Measurements from ENCODE around the gene GPR37L1. TPM values are rescaled to one million over a fixed set of nuclear protein-coding genes. Genes with fewer than 3 reads are reported as not detected.
"Not testable (repeated sequence)": the region's sequence is repeated elsewhere in the genome, so short reads cannot be mapped to it uniquely, and the experiment has no call there.

The GPR37L1 gene
- total RNA-seq, 2 experiments from 2014 or later = not detected

- Mint-ChIP-seq H3K36me3 (ENCODE audit: low read depth) (peaks cover 7% of the 10 kb centered on the region), H3K9me3 (no peaks in the 10 kb centered on the region), H3K4me1 (ENCODE audit: low read depth) (no peaks in the 10 kb centered on the region), H3K4me3 (no peak overlapping the region), H3K27me3 (ENCODE audit: low read depth) (peaks cover 4% of the 10 kb centered on the region), H3K27ac (no peak overlapping the region)
- intact Hi-C loops (cut with micrococcal nuclease) = no loop called here
- DNase-seq = no peak
- CTCF ChIA-PET = interaction anchor here (0.6 to 1.5 kb wide), 5 partner anchors 9 to 131 kb away, joined by 3 to 5 read pairs (median 3); no protein-coding TSS in a partner anchor
Observed at GRCh38 chr1:202130816-202131522, 8.3 kb downstream of the GPR37L1 start.

GRCh38 chr1:202131956-202132821 is 9.5 kb downstream of the GPR37L1 start:
- H3K9me3 Mint-ChIP-seq = no peaks in the 10 kb centered on the region
- H3K27ac Mint-ChIP-seq = no peak overlapping the region
- DNase-seq = no peak
- H3K4me1 Mint-ChIP-seq (ENCODE audit: low read depth) = no peaks in the 10 kb centered on the region
- H3K36me3 Mint-ChIP-seq (ENCODE audit: low read depth) = peaks cover 7% of the 10 kb centered on the region
- no peaks in the 10 kb centered on the region for H3K27me3 Mint-ChIP-seq (ENCODE audit: low read depth)
- CTCF ChIA-PET = interaction anchor here (0.8 to 4.9 kb wide), 4 partner anchors 103 to 132 kb away, joined by 3 to 33 read pairs (median 4); no protein-coding TSS in a partner anchor
- intact Hi-C loops (cut with micrococcal nuclease) = no loop called here
- H3K4me3 Mint-ChIP-seq = no peak overlapping the region

DNA sequence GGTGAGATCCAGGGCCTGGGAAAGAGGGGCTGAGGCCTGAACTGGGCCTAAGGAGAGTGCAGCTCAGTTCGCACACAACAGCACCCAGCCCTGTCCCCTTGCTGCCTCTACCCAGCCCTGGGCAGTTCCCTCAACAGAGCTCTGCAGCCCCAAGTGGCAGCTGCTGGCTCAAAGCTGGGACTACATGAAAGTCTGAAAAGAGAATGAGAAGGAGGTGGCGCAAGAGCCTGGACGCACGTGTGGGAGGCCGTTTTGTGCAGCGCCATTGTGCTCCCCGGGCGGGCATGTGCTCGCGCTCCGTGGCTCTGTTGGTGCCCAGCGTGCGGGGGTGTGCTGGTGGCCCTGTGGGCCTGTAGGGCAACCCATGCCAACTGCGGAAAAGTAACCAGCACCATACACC is 10.3 kb downstream of the GPR37L1 start:
- Mint-ChIP-seq H3K9me3 (no peaks in the 10 kb centered on the region), H3K4me3 (no peak overlapping the region), H3K36me3 (ENCODE audit: low read depth) (peaks cover 7% of the 10 kb centered on the region), H3K27ac (no peak overlapping the region), H3K4me1 (ENCODE audit: low read depth) (no peaks in the 10 kb centered on the region), H3K27me3 (ENCODE audit: low read depth) (no peaks in the 10 kb centered on the region)
- DNase-seq = no peak
- CTCF ChIA-PET = interaction anchor here (0.9 to 4.9 kb wide), 4 partner anchors 22 to 237 kb away, joined by 3 to 33 read pairs (median 4); no protein-coding TSS in a partner anchor
- intact Hi-C loops (cut with micrococcal nuclease) = no loop called here

DNA sequence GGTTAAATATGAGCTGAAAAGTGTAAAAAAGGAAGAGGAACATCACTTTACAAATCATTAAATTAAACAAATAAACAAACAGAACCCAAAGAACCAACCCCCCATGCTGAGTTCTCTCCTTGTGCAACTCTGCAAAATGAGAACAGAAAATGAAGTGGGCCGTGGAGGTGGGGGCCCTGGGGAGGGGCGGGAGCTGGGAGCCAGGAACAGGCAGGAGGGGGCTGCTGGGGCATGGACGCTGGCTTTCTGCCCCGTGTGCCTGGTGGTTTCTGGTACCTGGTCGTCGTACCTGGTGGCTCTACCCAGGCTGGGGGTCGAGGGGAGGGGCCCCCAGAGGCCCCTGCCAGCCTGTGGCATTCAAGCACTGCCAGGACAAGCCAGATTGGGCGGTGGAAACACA is 10.8 kb downstream of the GPR37L1 start:
- Mint-ChIP-seq H3K27ac (no peak overlapping the region), H3K36me3 (ENCODE audit: low read depth) (peaks cover 7% of the 10 kb centered on the region), H3K27me3 (ENCODE audit: low read depth) (no peaks in the 10 kb centered on the region), H3K9me3 (no peaks in the 10 kb centered on the region), H3K4me3 (no peak overlapping the region), H3K4me1 (ENCODE audit: low read depth) (no peaks in the 10 kb centered on the region)
- intact Hi-C loops (cut with micrococcal nuclease) = no loop called here
- DNase-seq = no peak
- CTCF ChIA-PET = interaction anchor here (1.0 to 4.9 kb wide), 3 partner anchors 22 to 238 kb away, joined by 3 to 33 read pairs (median 5); no protein-coding TSS in a partner anchor

- no peaks in the 10 kb centered on the region for H3K9me3 Mint-ChIP-seq
- CTCF ChIA-PET = interaction anchor here (0.9 to 4.9 kb wide), 11 partner anchors 9 to 238 kb away, joined by 3 to 33 read pairs (median 5); partner anchors contain the start of genes ARL8A and PTPN7
- no peaks in the 10 kb centered on the region for H3K4me1 Mint-ChIP-seq (ENCODE audit: low read depth)
- DNase-seq = no peak
- peaks cover 7% of the 10 kb centered on the region for H3K36me3 Mint-ChIP-seq (ENCODE audit: low read depth)
- H3K27ac Mint-ChIP-seq = no peak overlapping the region
- no peaks in the 10 kb centered on the region for H3K27me3 Mint-ChIP-seq (ENCODE audit: low read depth)
- intact Hi-C loops (cut with micrococcal nuclease) = loop anchor here (2.0 kb wide), 1 partner anchor 135 kb away; no protein-coding TSS in a partner anchor
- no peak overlapping the region for H3K4me3 Mint-ChIP-seq
Observed at GRCh38 chr1:202133989-202134388, 11.3 kb downstream of the GPR37L1 start.

GRCh38 chr1:202134645-202135172 is 12.0 kb downstream of the GPR37L1 start:
- Mint-ChIP-seq H3K27me3 (ENCODE audit: low read depth) (no peaks in the 10 kb centered on the region), H3K27ac (no peak overlapping the region), H3K4me1 (ENCODE audit: low read depth) (no peaks in the 10 kb centered on the region), H3K36me3 (ENCODE audit: low read depth) (peaks cover 7% of the 10 kb centered on the region), H3K4me3 (no peak overlapping the region), H3K9me3 (no peaks in the 10 kb centered on the region)
- intact Hi-C loops (cut with micrococcal nuclease) = loop anchor here (1.0 to 2.0 kb wide), 3 partner anchors 125 to 238 kb away; no protein-coding TSS in a partner anchor
- CTCF ChIA-PET = interaction anchor here (0.7 to 4.9 kb wide), 25 partner anchors 9 to 745 kb away, joined by 3 to 33 read pairs (median 5); partner anchors contain the start of genes ARL8A, ELF3, GPR37L1 and PTPN7
- no peak for DNase-seq

DNA sequence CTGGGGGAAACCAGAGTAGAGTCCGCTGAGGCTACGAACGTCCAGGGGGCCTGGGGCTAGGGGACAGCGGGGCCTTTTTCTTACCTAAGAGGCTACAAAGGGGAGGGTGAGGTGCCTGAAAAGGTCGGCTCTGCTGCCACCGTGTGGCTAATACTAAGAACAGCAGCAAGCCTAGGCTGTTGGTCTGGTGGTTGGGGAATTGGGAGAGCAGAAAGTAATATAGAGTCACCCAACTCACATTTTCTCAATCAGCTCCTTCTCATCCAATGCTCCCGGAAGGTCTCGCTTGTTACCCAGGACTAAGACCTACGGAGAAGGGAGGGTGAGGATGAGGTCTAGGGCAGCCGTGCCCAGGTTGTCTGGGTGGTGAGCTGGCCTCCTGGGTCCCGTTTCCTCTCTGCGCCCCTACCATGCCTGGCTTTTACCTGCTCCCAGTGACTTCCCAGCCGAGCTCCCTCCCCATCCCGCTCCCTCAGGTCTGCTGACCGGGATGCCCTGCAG is 12.6 kb downstream of the GPR37L1 start:
- Mint-ChIP-seq H3K27ac (no peak overlapping the region), H3K36me3 (ENCODE audit: low read depth) (peaks cover 7% of the 10 kb centered on the region), H3K4me3 (no peak overlapping the region), H3K9me3 (no peaks in the 10 kb centered on the region), H3K27me3 (ENCODE audit: low read depth) (no peaks in the 10 kb centered on the region), H3K4me1 (ENCODE audit: low read depth) (no peaks in the 10 kb centered on the region)
- peak; percentile 61 for DNase-seq
- CTCF ChIA-PET = interaction anchor here (0.5 to 4.9 kb wide), 35 partner anchors 8 to 746 kb away, joined by 3 to 33 read pairs (median 4); partner anchors contain the start of genes ARL8A, ELF3, GPR37L1 and PTPN7
- intact Hi-C loops (cut with micrococcal nuclease) = loop anchor here (1.0 to 2.0 kb wide), 3 partner anchors 126 to 239 kb away; no protein-coding TSS in a partner anchor

GRCh38 chr1:202140833-202141232 is 18.1 kb downstream of the GPR37L1 start:
- peaks cover 23% of the 10 kb centered on the region for H3K4me1 Mint-ChIP-seq (ENCODE audit: low read depth)
- no peak overlapping the region for H3K4me3 Mint-ChIP-seq
- CTCF ChIA-PET = interaction anchor here (0.7 to 1.8 kb wide), 2 partner anchors 10 to 141 kb away, joined by 3 to 5 read pairs; no protein-coding TSS in a partner anchor
- H3K36me3 Mint-ChIP-seq (ENCODE audit: low read depth) = peaks cover 4% of the 10 kb centered on the region
- no peak for DNase-seq
- intact Hi-C loops (cut with micrococcal nuclease) = no loop called here
- no peaks in the 10 kb centered on the region for H3K27me3 Mint-ChIP-seq (ENCODE audit: low read depth)
- H3K9me3 Mint-ChIP-seq = no peaks in the 10 kb centered on the region
- no peak overlapping the region for H3K27ac Mint-ChIP-seq

DNA sequence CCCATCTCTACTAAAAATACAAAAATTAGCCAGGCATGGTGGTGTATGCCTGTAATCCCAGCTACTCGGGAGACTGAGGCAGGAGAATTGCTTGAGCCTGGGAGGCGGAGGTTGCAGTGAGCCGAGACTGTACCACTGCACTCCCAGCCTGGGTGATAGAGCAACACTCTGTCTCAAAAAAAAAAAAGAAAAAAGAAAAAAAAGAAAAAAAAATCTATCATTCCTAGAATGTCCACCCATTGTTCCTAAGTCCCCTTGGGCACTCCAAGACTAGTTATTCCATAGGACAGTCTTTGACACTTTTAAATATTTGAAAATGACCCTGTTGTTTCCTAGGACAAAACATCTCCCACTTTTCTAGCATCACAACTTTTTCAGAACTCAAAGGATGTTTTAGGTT is 18.8 kb downstream of the GPR37L1 start:
- CTCF ChIA-PET; H3K27ac Mint-ChIP-seq; H3K36me3 Mint-ChIP-seq (ENCODE audit: low read depth); H3K4me3 Mint-ChIP-seq; intact Hi-C loops (cut with micrococcal nuclease); H3K27me3 Mint-ChIP-seq (ENCODE audit: low read depth); H3K9me3 Mint-ChIP-seq; DNase-seq: not testable (repeated sequence)
- peaks cover 23% of the 10 kb centered on the region for H3K4me1 Mint-ChIP-seq (ENCODE audit: low read depth)

DNA sequence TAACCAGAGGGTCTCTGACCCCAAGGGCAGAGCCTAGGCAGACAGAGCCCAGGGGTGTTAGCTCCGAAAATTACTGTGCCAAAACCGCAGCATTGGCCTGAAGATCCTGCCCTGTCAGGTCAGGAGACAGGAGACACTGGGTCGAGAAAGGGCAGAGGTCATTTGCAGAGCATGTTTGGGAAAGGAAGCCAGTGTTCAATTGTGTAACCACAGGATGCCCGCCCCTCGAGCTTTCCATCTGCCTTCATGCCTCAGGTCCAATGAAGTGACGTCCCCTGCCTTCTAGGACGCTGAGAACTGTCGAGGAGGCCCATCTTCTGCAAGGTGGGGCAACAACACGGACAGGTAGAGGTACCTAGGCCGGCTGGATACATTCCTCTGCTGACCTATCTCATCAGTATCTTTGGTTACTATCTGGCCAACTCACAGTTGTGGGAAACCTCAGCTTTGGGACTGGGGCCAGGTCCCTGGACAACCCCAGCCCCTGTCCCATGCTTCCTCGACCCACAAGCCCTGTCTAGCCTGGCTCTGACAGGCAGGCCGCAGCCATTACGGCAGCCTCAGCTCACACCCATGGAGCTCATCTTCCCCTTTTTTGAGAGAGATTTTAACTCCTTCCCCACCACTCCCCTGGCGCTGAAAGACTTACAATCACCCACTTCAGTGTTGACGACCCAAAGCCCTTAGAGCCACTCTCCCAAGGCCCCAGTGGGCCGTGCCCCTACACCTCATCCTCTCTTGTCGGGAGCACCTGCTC is 20.5 kb downstream of the GPR37L1 start:
- Mint-ChIP-seq H3K4me3 (peak overlapping the region; percentile 91), H3K4me1 (ENCODE audit: low read depth) (peaks cover 23% of the 10 kb centered on the region), H3K27me3 (ENCODE audit: low read depth) (no peaks in the 10 kb centered on the region), H3K27ac (peak overlapping the region; percentile 88), H3K36me3 (ENCODE audit: low read depth) (peaks cover 11% of the 10 kb centered on the region), H3K9me3 (no peaks in the 10 kb centered on the region)
- intact Hi-C loops (cut with micrococcal nuclease) = loop anchor here (1.0 kb wide), 1 partner anchor 17 kb away; the partner anchor contains the start of gene PTPN7
- CTCF ChIA-PET = interaction anchor here (0.6 to 3.0 kb wide), 8 partner anchors 8 to 203 kb away, joined by 3 to 15 read pairs (median 6); partner anchors contain the start of gene PTPN7
- peak; percentile 49 for DNase-seq
